GM19463 (cell line): ENCODE results near the gene DENND6B.
"Not testable (repeated sequence)": the region's sequence is repeated elsewhere in the genome, so short reads cannot be mapped to it uniquely, and the experiment has no call there.

ENCODE experiments used
- ATAC-seq: cut with Tn5 transposase; IDR thresholded peaks from one replicate; pipeline ENCODE4 v1.9.1; 2021; ENCODE audit warnings: mild to moderate bottlenecking, moderate library complexity; ENCODE audit not compliant: unreplicated experiment

Gene DENND6B

DNA sequence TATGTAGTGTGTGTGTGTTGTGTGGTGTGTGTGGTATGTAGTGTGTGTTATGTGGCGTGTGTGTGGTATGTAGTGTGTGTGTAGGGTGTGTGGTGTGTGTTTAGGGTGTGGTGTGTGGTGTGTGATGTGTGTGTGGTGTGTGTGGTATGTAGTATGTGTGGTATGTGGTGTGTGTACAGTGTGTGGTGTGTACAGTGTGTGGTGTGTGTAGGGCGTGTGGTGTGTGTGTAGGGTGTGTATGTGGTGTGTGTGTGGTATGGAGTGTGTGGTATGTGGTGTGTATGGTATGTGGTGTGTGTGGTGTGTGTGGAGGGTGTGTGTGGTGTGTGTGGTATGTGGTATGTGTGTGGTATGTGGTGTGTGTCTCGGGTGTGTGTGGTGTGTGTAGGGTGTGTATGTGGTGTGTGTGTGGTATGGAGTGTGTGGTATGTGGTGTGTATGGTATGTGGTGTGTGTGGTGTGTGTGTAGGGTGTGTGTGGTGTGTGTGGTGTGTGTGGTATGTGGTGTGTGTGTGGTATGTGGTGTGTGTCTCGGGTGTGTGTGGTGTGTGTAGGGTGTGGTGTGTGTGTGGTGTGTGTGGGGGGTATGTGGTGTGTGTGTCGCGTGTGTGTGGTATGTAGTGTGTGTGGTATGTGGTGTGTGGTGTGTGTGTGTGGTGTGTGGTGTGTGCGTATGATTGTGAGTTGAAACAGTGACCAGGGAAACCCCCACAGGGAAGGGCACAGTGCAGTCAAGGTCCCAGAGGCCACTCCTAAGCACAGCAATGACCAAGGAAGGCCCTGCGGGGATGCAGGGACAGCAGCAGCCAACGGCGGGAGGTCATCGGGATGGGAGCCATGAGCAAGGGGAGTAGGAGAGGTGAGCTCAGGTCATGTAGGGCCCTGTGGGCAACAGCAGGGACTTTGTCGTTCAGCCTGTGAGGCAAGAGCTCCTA, 13.4 kb upstream of the DENND6B start:
- ATAC-seq = no peak

DNA sequence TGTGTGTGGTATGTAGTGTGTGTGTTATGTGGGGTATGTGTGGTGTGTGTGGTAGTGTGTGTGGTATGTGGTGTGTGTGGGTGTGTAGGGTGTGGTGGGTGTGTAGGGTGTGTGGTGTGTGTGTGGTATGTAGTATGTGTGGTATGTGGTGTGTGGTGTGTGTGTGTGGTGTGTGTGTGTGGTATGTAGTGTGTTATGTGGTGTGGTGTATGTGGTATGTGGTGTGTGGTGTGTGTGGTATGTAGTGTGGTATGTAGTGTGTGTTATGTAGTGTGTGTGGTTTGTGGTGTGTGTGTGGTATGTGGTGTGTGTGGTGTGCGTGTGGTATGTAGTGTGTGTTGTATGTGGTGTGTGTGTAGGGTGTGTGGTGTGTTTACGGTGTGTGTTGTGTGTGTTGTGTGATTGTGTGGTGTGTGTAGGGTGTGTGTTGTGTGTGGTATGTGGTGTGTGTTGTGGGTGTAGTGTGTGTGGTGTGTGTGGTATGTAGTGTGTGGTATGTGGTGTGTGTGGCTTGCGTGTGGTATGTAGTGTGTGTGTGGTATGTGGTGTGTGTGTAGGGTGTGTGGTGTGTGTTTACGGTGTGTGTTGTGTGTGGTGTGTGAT, 12.1 kb upstream of the DENND6B start:
- no peak for ATAC-seq

DNA sequence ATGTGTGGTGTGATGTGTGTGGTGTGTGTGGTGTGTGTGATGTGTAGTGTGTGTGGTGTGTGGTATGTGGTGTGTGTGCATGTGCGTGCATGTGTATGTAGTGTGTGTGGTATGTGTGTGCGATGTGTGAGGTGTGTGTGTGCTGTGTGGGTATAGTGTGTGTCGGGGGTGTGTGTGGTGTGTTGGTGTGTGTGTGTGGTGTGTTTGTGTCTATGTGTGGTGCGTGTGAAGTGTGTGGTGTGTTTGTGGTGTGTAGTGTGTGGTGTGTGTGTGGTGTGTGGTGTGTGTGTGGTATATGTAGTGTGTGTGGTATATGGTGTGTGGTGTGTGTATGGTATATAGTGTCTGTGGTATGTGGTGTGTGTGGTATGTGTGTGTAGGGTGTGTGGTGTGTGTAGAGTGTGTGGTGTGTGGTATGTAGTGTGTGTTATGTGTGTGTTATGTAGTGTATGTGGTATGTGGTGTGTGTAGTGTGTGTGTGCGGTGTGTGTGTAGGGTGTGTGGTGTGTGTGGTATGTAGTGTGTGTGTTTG, 11.3 kb upstream of the DENND6B start:
- no peak for ATAC-seq

DNA sequence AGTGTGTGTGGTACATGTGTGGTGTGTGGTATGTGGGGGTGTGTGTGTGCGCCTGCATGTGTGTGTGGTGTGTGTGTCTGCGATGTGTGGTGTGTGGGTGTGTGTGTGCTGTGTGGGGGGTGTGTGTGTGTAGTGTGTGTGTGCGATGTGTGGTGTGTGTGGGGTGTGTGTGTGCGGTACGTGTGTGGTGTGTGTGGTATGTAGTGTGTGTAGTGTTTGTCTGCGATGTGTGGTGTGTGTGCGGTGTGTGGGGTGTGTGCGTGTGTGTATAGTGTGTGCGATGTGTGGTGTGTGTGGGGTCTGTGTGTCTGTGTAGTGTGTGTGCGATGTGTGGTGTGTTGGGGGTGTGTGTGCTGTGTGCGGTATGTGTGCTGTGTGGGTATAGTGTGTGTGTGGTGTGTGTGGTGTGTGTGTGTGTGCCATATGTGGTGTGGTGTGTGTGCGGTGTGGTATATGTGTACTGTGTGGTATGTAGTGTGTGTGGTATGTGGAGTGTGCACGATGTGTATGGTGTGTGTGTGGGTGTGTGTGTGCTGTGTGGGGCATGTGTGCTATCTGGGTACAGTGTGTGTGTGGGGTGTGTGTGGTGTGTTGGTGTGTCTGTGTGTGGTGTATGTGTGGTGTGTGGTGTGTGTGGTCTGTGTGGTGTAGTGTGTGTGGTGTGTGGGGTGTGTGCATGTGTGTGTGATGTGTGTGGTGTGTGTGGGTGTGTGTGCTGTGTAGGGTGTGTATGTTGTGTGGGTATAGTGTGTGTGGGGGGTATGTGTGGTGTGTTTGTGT, 10.6 kb upstream of the DENND6B start:
- ATAC-seq = no peak

DNA sequence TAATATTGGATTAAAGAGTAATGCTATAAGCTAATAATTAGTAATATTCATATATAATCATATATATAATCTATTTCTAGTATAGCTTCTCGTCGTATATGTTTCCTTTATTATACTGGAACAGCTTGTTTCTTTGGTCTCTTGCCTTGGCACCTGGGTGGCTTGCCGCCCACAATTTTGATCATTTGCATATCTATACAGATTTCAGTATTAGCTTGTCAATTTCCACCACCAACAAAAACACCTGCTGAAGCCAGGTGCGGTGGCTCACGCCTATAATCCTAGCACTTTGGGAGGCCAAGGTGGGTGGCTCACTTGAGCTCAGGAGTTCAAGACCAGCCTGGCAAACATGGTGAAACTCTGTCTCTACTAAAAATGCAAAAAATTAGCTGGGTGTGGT, 7.6 kb upstream of the DENND6B start:
- not testable (repeated sequence) for ATAC-seq

DNA sequence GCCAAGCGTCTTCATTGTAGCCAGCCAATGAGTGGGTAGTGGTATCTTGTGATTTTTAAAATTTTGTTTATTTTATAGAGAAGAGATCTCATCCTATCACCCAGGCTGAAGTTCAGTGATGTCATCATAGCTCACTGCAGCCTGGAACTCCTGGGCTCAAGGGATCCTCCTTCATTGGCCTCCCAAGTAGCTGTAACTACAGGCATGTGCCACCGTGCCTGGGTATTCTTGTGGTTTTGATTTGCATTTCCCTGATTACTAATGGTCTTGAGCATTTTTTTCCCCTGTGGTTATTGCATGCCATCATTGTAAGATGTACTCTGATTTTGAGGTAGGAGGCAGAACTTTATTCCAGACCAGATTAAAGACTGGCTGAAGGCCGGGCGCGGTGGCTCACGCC, 2.4 kb upstream of the DENND6B start:
- ATAC-seq = no peak

DNA sequence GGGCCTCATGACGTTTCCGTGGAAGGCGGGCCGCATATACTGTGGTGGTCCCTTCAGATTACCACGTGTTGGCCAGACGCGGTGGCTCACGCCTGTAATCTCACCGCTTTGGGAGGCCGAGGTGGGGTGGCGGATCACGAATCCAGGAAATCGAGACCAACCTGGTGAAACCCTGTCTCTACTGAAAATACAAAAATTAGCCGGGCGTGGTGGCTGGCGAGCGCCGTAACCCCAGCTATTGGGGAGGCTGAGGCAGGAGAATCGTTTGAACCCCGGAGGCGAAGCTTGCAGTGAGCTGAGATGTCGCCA, 853 bp upstream of the DENND6B start:
- ATAC-seq = no peak

DNA sequence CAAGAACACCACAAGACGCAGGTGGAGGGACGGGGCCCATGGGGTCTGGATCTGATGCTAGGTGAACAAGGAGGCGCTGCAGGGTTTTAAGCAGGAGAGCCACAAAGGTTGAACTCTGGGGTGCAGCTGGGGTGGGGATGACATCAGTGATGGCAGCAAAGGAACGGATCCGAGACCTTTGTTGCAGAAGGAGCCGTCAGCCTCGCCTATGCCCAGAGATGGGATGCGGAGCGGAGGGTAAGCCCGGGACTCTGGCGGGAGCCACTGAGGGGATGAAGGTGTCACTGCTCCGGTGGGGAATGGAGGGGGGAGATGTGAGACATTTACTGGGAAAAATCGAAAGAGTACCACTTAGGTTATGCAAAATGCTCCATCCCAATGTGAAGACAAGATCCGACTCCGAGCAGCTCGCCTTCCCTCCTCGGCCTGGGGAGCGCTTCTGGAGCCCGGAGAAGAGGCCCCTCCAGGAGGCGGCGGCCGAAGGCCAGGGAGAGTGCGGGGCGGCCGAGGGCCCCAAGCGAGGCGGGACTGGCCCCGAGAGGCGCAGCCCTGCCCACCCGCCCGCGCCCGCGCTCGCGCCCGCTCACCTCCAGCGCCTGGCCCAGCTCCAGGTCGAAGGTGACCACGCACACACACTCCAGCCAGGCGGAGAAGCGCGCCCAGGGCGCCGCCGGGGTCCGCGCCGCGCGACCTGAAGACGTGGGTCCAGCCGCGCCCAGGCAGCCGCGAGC, 422 bp downstream of the DENND6B start:
- ATAC-seq = no peak

DNA sequence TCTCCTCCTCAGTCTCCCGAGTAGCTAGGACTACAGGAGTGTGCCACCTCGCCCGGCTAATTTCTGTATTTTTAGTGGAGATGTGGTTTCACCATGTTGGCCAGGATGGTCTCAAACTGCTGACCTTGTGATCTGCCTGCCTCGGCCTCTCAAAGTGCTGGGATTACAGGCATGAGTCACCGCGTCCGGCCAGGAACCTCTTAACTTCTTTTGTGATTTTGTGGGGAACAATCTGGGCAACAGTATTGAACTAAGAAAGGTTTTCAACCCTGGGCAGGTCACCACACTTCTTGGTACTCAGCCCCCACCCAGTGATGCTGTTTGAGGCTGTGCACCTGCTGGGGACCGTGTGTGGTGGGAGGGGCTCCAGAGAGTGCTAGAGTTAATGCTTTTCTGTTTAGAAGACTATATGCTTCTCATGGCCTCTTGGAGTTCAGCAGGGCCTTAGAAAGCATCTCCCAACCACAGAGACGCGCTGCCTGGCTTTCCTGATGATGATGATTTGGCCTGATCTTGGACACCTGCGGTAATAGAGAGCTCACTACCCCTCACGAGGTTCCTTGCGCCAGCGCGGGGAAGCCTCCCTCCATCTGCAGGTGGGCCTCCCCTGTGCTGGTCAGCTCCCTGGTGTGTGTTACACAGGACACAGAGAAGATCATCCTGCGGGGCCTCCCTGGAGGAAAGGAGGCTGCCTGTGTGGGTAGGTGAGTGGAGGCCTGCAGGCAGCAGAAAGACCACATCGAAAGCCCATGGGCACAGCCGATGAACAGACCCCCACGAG, 1.2 kb downstream of the DENND6B start:
- ATAC-seq = no peak

DNA sequence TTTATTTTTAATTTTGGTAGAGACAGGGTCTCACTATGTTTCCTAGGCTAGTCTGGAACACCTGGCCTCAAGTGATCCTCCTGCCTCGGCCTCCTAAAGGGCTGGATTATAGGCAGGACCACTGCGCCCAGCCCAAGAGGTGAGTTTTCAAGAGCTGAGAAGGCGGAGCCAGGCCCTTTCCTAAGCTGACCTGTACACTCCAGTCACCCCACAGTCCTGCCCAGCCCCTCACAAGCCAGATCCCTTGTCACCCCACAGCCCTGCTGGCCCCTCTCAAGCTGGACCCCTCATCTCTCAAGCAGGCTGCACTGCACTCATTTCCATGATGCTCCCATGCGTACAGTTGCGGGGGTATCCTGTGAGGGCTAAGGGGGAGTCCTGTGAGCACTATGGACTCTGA, 2.9 kb downstream of the DENND6B start:
- ATAC-seq = no peak

DNA sequence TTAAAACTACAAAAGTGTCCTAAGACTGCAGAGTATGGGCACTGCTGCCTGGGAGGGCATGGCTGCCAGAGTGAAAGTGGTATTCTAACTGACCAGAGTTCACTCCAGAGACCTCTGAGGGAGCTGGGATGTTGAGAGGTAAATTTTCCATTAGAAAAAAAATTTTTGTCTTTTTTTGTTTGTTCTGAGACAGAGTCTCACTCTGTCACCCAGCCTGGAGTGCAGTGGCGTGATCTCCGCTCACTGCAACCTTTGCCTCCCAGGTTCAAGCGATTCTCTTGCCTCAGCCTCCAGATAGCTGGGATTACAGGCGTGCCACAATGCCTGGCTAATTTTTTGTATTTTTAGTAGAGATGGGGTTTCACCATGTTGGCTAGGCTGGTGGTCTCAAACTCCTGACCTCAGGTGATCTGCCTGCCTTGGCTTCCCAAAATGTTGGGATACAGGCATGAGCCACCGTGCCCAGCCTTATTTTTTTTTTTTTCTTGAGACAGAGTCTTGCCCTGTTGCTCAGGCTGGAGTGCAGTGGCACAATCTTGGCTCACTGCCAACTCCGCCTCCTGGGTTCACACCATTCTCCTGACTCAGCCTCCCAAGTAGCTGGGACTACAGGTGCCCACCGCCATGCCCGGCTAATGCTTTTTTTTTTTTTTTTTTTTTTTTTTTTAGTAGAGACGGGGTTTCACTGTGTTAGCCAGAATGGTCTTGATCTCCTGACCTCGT, 4.3 kb downstream of the DENND6B start:
- ATAC-seq = not testable (repeated sequence)

DNA sequence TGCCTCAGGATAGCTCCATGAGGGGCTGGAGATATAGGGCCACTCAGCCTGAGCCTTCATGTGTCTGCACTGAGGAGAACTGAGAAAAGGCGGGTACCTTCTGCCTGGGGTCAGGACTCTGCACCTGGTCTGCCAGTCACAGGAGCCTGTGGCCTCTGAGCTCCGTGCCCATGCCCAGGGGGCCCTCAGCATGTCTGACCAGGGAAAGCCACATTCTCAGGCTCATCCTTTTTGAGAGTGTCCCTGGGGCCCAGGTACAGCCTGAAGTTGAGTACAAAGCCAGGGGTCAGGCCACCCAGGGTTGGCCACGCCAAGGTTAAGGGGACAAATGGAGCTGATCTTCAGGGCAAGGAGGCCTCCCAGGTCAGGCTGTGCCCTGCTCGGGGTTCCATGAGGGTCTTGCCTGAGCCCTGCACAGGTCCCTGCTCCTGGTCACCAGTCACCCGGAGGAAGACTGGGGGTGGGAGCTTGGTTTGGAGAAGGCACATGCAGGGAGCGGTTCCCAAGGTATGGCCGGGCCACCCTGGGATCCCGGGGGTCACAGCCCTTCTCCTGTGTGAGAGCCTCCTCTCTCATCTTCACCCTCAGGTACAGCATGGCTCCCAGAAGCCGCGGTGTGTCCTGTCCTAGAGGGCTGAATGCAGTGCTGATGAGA, 6.0 kb downstream of the DENND6B start:
- no peak for ATAC-seq

DNA sequence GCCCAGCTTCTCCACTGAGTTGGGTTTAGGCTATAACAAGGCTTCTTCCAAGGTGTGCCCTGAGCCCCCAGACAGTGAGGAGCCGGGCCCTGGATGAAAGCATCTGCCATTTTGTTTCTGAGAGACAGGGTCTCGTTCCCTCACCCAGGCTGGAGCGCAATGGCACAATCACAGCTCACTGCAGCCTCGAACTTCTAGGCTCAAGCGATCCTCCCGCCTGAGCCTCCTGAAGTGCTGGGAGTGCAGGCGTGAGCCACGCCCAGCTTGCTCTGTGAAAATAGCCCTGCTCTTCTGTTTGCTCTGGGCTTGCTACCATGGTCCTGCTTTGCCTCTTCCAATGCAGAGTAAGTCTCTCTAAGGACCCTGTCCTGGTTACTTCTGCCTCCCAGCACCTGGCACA, 6.7 kb downstream of the DENND6B start:
- ATAC-seq = no peak

DNA sequence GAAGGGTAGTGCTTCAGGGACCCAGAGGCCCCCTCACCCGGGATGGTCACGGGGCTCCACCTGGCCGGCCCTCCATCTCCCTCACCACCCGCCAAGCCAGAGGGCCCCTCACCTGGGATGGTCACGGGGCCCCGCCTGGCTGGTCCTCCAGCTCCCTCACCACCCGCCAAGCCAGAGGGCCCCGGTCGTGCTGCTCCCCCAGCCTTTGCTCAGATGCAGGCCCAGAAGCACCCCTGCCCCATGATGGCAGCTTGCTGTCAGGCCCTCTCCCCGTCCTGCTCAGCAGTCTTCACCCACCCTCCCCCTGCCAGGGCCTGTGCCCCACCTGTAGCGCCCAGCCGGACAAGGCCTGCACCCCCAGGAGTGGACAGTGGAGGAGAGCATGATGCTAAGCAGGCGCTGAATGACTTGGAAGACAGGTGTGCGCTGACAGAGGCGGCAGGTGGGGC, 7.3 kb downstream of the DENND6B start:
- no peak for ATAC-seq

DNA sequence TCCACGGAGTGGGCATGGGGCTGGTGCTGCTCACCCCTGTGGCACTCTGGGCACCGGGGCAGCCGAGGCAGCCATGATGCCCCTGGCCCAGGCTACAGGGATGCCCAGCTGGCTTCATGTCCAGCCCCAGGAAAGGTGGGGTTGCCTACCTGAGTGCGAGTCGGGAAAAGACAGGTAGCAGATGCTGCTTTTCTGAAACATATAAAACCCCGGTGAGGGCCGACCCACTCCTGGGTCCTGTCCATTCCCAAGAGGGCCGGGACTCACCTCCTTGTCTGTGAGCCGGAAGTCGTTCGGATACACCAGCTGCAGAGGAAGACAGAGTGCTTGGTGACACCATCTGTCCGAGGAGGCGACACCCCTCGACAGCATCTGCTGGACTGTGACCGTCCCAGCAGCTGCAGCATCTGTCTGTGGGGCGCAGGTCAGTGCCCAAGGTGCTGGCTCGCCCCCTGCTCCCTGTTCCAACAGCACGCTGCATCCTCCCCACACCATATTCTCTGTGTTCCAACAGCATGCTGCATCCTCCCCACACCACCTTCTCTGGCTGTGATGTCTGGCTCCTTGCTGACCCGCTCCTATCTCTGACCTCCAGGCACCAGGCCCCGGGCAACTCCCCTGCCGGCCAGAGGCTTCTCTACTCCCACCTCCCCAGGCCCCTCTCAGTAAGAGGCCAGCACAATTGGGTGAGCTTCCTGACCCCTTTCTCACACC, 8.0 kb downstream of the DENND6B start:
- ATAC-seq = no peak

DNA sequence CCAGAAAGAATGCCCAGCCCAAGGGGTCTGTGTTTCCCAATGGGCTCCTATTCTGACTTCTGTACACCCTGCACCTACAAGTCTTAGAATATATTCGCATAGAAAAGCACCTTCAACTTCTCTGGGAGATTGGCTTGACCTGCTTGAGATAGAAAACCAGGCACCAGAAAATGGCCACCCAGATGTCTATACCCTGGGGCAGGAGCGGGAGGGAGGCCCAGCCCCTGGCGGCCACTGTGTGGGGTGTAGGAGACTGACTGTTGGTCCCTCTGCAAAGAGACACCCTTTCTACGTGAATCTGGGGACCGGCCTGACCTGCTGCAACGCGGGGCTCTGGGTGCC, 8.5 kb downstream of the DENND6B start:
- no peak for ATAC-seq

DNA sequence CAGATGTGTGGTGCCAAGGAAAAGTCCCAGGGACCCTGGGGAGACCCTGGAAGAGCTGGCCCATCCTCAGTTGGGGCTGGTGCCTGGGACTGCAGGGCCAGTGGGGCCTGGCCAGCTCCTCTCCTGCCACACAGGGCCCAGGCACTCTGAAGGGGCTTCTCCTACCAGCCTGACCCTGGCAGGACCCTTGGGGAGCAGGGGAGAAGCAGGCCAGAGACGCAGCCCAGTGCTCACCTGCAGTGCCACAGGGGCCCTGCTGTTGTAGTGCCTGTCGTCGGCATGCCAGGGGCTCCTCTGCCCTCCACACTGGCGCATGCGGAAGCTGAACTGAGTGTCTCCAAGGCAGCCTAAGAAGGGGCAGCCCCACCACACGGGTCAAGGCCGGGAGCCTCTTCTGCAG, 9.1 kb downstream of the DENND6B start:
- ATAC-seq = no peak

DNA sequence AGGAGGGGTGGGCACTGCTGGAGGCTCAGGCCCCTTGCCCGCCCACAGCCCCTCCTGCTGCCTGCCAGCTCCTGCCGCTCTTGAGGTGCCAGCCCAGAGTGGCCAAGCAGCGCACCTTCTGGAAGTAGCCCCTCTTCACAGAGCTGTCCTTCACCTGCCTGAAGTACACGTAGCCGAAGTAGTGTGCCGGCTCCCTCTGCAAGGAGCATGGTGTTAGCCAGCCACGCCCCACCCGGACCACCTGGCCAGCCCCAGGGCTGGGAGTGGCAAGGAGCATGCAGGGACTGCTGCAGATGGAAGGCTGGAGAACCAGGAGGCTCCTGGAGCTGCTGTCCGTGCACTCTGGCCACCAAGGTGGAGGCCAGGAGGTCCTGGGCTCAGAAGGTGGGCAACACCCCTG, 9.6 kb downstream of the DENND6B start:
- ATAC-seq = no peak
